WTC11 (cell line): ENCODE data around the gene GRK6. TPM values are rescaled to one million over a fixed set of nuclear protein-coding genes. Genes with fewer than 3 reads are reported as not detected.

Experiments used
- ATAC-seq: fragments of 200-7000 bp; cut with Tn5 transposase; 2 replicates; pipeline ENCODE4 v1.10.0; 2021; ENCODE audit warnings: mild to moderate bottlenecking, moderate library complexity
- CTCF ChIA-PET: fragments of 300-600 bp; sonication (Branson Sonifier 250); formaldehyde crosslinking; loops from one replicate; lab custom pipeline; 2021; ENCODE audit warnings: antibody characterized with exemption; lab: Charles Lee
- POLR2A ChIA-PET: fragments of 350-600 bp; sonication (Branson Sonifier 250); formaldehyde crosslinking; loops from one replicate; lab custom pipeline; 2021; ENCODE audit warnings: antibody characterized with exemption; lab: Charles Lee
- DNase-seq: peaks from one replicate; pipeline ENCODE4 v3.0.0; 2021; ENCODE audit warnings: low spot score
- H3K27ac Mint-ChIP-seq: 2 replicates; pipeline ENCODE4 v1.8.0; 2021; ENCODE audit warnings: mixed read lengths
- H3K27me3 Mint-ChIP-seq: 2 replicates; pipeline ENCODE4 v1.8.0; 2021; ENCODE audit warnings: low read depth, mild to moderate bottlenecking, moderate library complexity, mixed read lengths
- H3K36me3 Mint-ChIP-seq: 2 replicates; pipeline ENCODE4 v1.8.0; 2021; ENCODE audit warnings: mixed read lengths
- H3K4me1 Mint-ChIP-seq: 2 replicates; pipeline ENCODE4 v1.8.0; 2022; ENCODE audit warnings: mixed read lengths
- H3K4me3 Mint-ChIP-seq: 2 replicates; pipeline ENCODE4 v1.8.0; 2021; ENCODE audit warnings: mild to moderate bottlenecking, moderate library complexity, mixed read lengths
- H3K9me3 Mint-ChIP-seq: 2 replicates; pipeline ENCODE4 v1.8.0; 2021; ENCODE audit warnings: mixed read lengths
- CDX4 ChIP-seq: fragments of 250-450 bp; sonication (Bioruptor Pico); IDR thresholded peaks from 2 replicates; pipeline ENCODE4 v1.9.0; 2021; ENCODE audit warnings: moderate library complexity, mild to moderate bottlenecking, inconsistent platforms, borderline replicate concordance
- CREB1 ChIP-seq: sonication (generic); formaldehyde crosslinking; IDR thresholded peaks from 2 replicates; pipeline ENCODE4 v1.8.0; 2023; ENCODE audit warnings: mild to moderate bottlenecking, missing genetic modification reagents
- FOXK1 ChIP-seq: sonication (generic); formaldehyde crosslinking; IDR thresholded peaks from 2 replicates; pipeline ENCODE4 v1.8.0; 2022; ENCODE audit warnings: mild to moderate bottlenecking, moderate library complexity, missing genetic modification reagents
- IRF1 ChIP-seq: sonication (generic); formaldehyde crosslinking; IDR thresholded peaks from 2 replicates; pipeline ENCODE4 v1.8.0; 2023; ENCODE audit warnings: missing genetic modification reagents
- JUN ChIP-seq: sonication (generic); formaldehyde crosslinking; IDR thresholded peaks from 2 replicates; pipeline ENCODE4 v1.8.0; 2023; ENCODE audit warnings: mild to moderate bottlenecking, missing genetic modification reagents
- NFE2L1 ChIP-seq: sonication (generic); formaldehyde crosslinking; IDR thresholded peaks from 2 replicates; pipeline ENCODE4 v1.8.1; 2023; ENCODE audit warnings: missing genetic modification reagents
- NFYB ChIP-seq: sonication (generic); formaldehyde crosslinking; conservative IDR thresholded peaks from 2 replicates; pipeline ENCODE4 v1.8.0; 2022; ENCODE audit warnings: low read depth, missing genetic modification reagents
- SMAD3 ChIP-seq: sonication (generic); formaldehyde crosslinking; IDR thresholded peaks from 2 replicates; pipeline ENCODE4 v1.8.0; 2022; ENCODE audit warnings: missing genetic modification reagents, mild to moderate bottlenecking, borderline replicate concordance
- SOX15 ChIP-seq: fragments of 250-450 bp; sonication (Bioruptor Pico); IDR thresholded peaks from 2 replicates; pipeline ENCODE4 v1.9.0; 2021; ENCODE audit warnings: mild to moderate bottlenecking
- ZSCAN18 ChIP-seq: fragments of 250-450 bp; sonication (Bioruptor Pico); IDR thresholded peaks from 2 replicates; pipeline ENCODE4 v2.1.2; 2022; ENCODE audit warnings: mild to moderate bottlenecking, moderate library complexity
- total RNA-seq: library from RNA; stranded (reverse); gene quantifications from 3 replicates; pipeline ENCODE4 v1.2.3, GENCODE V29; 2021
- TF ChIP-seq, protein P1 (sequence below): sonication (generic); formaldehyde crosslinking; IDR thresholded peaks from 2 replicates; pipeline ENCODE4 v1.8.0; 2022; ENCODE audit warnings: missing genetic modification reagents
- TF ChIP-seq, protein P2 (sequence below): sonication (generic); formaldehyde crosslinking; IDR thresholded peaks from 2 replicates; pipeline ENCODE4 v1.8.0; 2022; ENCODE audit warnings: mild to moderate bottlenecking, missing genetic modification reagents
- TF ChIP-seq, protein P3 (sequence below): sonication (generic); formaldehyde crosslinking; IDR thresholded peaks from 2 replicates; pipeline ENCODE4 v1.8.1; 2023; ENCODE audit warnings: mild to moderate bottlenecking, moderate library complexity, missing genetic modification reagents
- TF ChIP-seq, protein P4 (sequence below): sonication (generic); formaldehyde crosslinking; IDR thresholded peaks from 2 replicates; pipeline ENCODE4 v1.8.1; 2022; ENCODE audit warnings: low read depth, mild to moderate bottlenecking, moderate library complexity, missing genetic modification reagents, borderline replicate concordance
- TF ChIP-seq, protein P5 (sequence below): fragments of 250-450 bp; sonication (Bioruptor Pico); IDR thresholded peaks from 2 replicates; pipeline ENCODE4 v1.9.0; 2021; ENCODE audit warnings: mild to moderate bottlenecking, borderline replicate concordance
- TF ChIP-seq, protein P6 (sequence below): fragments of 250-450 bp; sonication (Bioruptor Pico); IDR thresholded peaks from 2 replicates; pipeline ENCODE4 v1.9.0; 2021; ENCODE audit warnings: mild to moderate bottlenecking
- TF ChIP-seq, protein P7 (sequence below): fragments of 250-450 bp; sonication (Bioruptor Pico); IDR thresholded peaks from 2 replicates; pipeline ENCODE4 v1.9.0; 2021; ENCODE audit warnings: mild to moderate bottlenecking

GRK6 gene
- total RNA-seq, 1 experiment from 2014 or later: 69.2 TPM

DNA sequence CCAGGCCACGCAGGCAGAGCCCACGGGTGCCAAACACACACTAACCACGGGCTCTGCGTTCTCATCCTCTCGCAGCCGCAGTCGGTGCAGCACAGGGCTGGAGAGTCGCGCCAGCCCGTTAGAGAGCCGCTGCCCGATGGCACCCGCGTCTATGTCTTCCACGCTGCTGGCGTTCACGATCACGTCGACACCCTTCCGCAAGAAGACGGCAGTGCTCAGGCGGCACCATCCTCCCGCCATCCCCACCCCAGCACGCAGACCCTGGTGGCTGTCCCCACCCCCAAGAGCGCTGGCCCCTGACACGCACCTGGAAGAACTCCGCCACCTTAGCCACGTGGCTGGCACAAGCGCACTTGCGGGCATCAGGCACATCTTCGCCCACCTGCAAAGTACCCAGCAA is 41.0 kb downstream of the GRK6 start (continued):
- TF ChIP-seq, protein P1, sequence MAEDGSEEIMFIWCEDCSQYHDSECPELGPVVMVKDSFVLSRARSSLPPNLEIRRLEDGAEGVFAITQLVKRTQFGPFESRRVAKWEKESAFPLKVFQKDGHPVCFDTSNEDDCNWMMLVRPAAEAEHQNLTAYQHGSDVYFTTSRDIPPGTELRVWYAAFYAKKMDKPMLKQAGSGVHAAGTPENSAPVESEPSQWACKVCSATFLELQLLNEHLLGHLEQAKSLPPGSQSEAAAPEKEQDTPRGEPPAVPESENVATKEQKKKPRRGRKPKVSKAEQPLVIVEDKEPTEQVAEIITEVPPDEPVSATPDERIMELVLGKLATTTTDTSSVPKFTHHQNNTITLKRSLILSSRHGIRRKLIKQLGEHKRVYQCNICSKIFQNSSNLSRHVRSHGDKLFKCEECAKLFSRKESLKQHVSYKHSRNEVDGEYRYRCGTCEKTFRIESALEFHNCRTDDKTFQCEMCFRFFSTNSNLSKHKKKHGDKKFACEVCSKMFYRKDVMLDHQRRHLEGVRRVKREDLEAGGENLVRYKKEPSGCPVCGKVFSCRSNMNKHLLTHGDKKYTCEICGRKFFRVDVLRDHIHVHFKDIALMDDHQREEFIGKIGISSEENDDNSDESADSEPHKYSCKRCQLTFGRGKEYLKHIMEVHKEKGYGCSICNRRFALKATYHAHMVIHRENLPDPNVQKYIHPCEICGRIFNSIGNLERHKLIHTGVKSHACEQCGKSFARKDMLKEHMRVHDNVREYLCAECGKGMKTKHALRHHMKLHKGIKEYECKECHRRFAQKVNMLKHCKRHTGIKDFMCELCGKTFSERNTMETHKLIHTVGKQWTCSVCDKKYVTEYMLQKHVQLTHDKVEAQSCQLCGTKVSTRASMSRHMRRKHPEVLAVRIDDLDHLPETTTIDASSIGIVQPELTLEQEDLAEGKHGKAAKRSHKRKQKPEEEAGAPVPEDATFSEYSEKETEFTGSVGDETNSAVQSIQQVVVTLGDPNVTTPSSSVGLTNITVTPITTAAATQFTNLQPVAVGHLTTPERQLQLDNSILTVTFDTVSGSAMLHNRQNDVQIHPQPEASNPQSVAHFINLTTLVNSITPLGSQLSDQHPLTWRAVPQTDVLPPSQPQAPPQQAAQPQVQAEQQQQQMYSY (CRISPR knock-in tag): no peak
- TF ChIP-seq, protein P2, sequence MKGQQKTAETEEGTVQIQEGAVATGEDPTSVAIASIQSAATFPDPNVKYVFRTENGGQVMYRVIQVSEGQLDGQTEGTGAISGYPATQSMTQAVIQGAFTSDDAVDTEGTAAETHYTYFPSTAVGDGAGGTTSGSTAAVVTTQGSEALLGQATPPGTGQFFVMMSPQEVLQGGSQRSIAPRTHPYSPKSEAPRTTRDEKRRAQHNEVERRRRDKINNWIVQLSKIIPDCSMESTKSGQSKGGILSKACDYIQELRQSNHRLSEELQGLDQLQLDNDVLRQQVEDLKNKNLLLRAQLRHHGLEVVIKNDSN: no peak
- TF ChIP-seq, protein P3, sequence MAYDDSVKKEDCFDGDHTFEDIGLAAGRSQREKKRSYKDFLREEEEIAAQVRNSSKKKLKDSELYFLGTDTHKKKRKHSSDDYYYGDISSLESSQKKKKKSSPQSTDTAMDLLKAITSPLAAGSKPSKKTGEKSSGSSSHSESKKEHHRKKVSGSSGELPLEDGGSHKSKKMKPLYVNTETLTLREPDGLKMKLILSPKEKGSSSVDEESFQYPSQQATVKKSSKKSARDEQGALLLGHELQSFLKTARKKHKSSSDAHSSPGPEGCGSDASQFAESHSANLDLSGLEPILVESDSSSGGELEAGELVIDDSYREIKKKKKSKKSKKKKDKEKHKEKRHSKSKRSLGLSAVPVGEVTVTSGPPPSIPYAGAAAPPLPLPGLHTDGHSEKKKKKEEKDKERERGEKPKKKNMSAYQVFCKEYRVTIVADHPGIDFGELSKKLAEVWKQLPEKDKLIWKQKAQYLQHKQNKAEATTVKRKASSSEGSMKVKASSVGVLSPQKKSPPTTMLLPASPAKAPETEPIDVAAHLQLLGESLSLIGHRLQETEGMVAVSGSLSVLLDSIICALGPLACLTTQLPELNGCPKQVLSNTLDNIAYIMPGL (CRISPR knock-in tag): no peak
- TF ChIP-seq SOX15 (CRISPR knock-in tag) (no peak), CREB1 (CRISPR knock-in tag) (no peak), IRF1 (no peak)

DNA sequence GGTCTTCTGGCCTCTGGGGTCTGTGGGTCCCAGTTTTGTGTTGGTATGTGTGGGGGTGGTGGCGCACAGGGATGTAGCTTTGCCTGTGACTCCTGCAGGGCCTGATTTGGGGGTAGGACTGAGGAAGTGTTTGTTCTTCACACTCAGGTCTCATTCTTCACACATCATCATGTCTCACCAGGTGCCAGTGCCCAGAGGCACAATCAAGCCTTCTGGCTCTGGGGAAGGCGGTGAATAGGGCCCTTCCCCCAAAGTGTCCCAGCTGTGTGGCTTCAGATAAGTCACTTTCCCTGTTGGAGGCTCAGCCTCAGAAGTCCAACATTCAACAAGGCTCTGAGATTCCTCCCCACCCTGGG is 41.8 kb downstream of the GRK6 start:
- DNase-seq (no peak), ATAC-seq (no peak)
- Mint-ChIP-seq H3K4me3 (no peak overlapping the region), H3K9me3 (peaks cover 10% of the 10 kb centered on the region), H3K4me1 (peaks cover 26% of the 10 kb centered on the region), H3K27ac (no peak overlapping the region), H3K27me3 (no peaks in the 10 kb centered on the region), H3K36me3 (peaks cover 51% of the 10 kb centered on the region)
- ChIA-PET POLR2A (interaction anchor here (0.9 kb wide), 1 partner anchor 26 kb away, joined by 4 read pairs; no protein-coding TSS in a partner anchor), CTCF (interaction anchor here (5.0 to 16.7 kb wide), 2 partner anchors 11 to 25 kb away, joined by 33 to 230 read pairs; partner anchors contain the start of gene PDLIM7)
- TF ChIP-seq, protein P4, sequence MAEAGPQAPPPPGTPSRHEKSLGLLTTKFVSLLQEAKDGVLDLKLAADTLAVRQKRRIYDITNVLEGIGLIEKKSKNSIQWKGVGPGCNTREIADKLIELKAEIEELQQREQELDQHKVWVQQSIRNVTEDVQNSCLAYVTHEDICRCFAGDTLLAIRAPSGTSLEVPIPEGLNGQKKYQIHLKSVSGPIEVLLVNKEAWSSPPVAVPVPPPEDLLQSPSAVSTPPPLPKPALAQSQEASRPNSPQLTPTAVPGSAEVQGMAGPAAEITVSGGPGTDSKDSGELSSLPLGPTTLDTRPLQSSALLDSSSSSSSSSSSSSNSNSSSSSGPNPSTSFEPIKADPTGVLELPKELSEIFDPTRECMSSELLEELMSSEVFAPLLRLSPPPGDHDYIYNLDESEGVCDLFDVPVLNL: no peak
- TF ChIP-seq, protein P5, sequence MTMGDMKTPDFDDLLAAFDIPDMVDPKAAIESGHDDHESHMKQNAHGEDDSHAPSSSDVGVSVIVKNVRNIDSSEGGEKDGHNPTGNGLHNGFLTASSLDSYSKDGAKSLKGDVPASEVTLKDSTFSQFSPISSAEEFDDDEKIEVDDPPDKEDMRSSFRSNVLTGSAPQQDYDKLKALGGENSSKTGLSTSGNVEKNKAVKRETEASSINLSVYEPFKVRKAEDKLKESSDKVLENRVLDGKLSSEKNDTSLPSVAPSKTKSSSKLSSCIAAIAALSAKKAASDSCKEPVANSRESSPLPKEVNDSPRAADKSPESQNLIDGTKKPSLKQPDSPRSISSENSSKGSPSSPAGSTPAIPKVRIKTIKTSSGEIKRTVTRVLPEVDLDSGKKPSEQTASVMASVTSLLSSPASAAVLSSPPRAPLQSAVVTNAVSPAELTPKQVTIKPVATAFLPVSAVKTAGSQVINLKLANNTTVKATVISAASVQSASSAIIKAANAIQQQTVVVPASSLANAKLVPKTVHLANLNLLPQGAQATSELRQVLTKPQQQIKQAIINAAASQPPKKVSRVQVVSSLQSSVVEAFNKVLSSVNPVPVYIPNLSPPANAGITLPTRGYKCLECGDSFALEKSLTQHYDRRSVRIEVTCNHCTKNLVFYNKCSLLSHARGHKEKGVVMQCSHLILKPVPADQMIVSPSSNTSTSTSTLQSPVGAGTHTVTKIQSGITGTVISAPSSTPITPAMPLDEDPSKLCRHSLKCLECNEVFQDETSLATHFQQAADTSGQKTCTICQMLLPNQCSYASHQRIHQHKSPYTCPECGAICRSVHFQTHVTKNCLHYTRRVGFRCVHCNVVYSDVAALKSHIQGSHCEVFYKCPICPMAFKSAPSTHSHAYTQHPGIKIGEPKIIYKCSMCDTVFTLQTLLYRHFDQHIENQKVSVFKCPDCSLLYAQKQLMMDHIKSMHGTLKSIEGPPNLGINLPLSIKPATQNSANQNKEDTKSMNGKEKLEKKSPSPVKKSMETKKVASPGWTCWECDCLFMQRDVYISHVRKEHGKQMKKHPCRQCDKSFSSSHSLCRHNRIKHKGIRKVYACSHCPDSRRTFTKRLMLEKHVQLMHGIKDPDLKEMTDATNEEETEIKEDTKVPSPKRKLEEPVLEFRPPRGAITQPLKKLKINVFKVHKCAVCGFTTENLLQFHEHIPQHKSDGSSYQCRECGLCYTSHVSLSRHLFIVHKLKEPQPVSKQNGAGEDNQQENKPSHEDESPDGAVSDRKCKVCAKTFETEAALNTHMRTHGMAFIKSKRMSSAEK (CRISPR knock-in tag): no peak
- TF ChIP-seq NFYB (CRISPR knock-in tag) (no peak), JUN (CRISPR knock-in tag) (no peak), CDX4 (no peak), ZSCAN18 (CRISPR knock-in tag) (no peak), FOXK1 (no peak), SMAD3 (no peak), NFE2L1 (CRISPR knock-in tag) (no peak)
- TF ChIP-seq, protein P6, sequence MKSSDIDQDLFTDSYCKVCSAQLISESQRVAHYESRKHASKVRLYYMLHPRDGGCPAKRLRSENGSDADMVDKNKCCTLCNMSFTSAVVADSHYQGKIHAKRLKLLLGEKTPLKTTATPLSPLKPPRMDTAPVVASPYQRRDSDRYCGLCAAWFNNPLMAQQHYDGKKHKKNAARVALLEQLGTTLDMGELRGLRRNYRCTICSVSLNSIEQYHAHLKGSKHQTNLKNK (CRISPR knock-in tag): no peak
- TF ChIP-seq, protein P7, sequence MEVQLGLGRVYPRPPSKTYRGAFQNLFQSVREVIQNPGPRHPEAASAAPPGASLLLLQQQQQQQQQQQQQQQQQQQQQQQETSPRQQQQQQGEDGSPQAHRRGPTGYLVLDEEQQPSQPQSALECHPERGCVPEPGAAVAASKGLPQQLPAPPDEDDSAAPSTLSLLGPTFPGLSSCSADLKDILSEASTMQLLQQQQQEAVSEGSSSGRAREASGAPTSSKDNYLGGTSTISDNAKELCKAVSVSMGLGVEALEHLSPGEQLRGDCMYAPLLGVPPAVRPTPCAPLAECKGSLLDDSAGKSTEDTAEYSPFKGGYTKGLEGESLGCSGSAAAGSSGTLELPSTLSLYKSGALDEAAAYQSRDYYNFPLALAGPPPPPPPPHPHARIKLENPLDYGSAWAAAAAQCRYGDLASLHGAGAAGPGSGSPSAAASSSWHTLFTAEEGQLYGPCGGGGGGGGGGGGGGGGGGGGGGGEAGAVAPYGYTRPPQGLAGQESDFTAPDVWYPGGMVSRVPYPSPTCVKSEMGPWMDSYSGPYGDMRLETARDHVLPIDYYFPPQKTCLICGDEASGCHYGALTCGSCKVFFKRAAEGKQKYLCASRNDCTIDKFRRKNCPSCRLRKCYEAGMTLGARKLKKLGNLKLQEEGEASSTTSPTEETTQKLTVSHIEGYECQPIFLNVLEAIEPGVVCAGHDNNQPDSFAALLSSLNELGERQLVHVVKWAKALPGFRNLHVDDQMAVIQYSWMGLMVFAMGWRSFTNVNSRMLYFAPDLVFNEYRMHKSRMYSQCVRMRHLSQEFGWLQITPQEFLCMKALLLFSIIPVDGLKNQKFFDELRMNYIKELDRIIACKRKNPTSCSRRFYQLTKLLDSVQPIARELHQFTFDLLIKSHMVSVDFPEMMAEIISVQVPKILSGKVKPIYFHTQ: no peak
